Activated naive CD4-positive, alpha-beta T cell treated with anti-CD3 and anti-CD28 coated beads for 36 hours (primary cell): ENCODE data around the gene TMEM259. TPM values are rescaled to one million over a fixed set of nuclear protein-coding genes. Genes with fewer than 3 reads are reported as not detected.
"Not testable (repeated sequence)": the region's sequence is repeated elsewhere in the genome, so short reads cannot be mapped to it uniquely, and the experiment has no call there.

ENCODE experiments used
- CTCF ChIA-PET: fragments of 350-600 bp; sonication (Branson Sonifier 250); formaldehyde crosslinking; loops from one replicate; lab custom pipeline; 2021; ENCODE audit warnings: antibody characterized with exemption; lab: Charles Lee
- DNase-seq: peaks from one replicate; pipeline ENCODE4 v3.0.0-alpha.2; 2020
- H3K27ac Mint-ChIP-seq: one replicate; pipeline ENCODE4 v1.8.0; 2021; ENCODE audit warnings: mild to moderate bottlenecking, mixed read lengths
- H3K27me3 Mint-ChIP-seq: one replicate; pipeline ENCODE4 v1.8.0; 2021; ENCODE audit warnings: low read depth, mixed read lengths
- H3K36me3 Mint-ChIP-seq: one replicate; pipeline ENCODE4 v1.8.0; 2021; ENCODE audit warnings: low read depth, mixed read lengths
- H3K4me1 Mint-ChIP-seq: one replicate; pipeline ENCODE4 v1.8.0; 2021; ENCODE audit warnings: low read depth, mixed read lengths
- H3K4me3 Mint-ChIP-seq: one replicate; pipeline ENCODE4 v1.8.0; 2021; ENCODE audit warnings: mild to moderate bottlenecking, moderate library complexity, mixed read lengths
- H3K9me3 Mint-ChIP-seq: one replicate; pipeline ENCODE4 v1.8.0; 2021; ENCODE audit warnings: mixed read lengths
- intact Hi-C: fragments of 100-400 bp; cut with micrococcal nuclease; formaldehyde crosslinking; loops from one replicate; pipeline ENCODE4 v1.15.1; 2023
- total RNA-seq, 2 experiments: library from RNA; stranded (reverse); gene quantifications; one replicate each; pipeline ENCODE4 v1.2.3, GENCODE V29; 2021

TMEM259 gene
- total RNA-seq, 2 experiments from 2014 or later: 105 to 109 TPM

DNA sequence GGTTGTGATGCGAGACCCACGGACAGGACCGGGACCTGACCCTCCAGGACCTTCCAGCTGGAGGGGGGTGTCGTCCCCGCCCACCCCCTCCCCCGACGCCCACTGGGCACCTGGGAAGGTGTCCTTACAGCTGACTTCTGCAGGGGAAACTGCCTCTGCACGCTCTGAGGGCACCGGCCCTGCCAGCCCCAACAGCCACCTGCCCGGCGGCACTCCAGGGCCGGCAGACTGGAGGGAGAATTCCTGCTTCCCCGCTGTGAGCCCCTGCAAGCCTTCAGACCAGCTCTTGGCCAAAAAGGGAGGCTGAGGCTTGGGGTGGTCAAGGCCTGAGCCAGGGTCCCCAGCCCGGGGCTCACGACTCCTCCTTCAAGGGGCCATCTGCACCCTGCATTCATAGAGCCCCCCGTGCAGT lies 6.7 kb upstream of the TMEM259 start:
- Mint-ChIP-seq H3K4me3 (peak overlapping the region; percentile 89), H3K4me1 (peaks cover 20% of the 10 kb centered on the region), H3K36me3 (peaks cover 13% of the 10 kb centered on the region), H3K27ac (peak overlapping the region; percentile 76), H3K9me3 (no peaks in the 10 kb centered on the region), H3K27me3 (no peaks in the 10 kb centered on the region)
- CTCF ChIA-PET: interaction anchor here (0.6 kb wide), 1 partner anchor 956 kb away, joined by 6 read pairs; no protein-coding TSS in a partner anchor
- intact Hi-C loops: loop anchor here (10.0 kb wide), 1 partner anchor 377 kb away; the partner anchor contains the start of genes DAZAP1 and GAMT
- DNase-seq: no peak

DNA sequence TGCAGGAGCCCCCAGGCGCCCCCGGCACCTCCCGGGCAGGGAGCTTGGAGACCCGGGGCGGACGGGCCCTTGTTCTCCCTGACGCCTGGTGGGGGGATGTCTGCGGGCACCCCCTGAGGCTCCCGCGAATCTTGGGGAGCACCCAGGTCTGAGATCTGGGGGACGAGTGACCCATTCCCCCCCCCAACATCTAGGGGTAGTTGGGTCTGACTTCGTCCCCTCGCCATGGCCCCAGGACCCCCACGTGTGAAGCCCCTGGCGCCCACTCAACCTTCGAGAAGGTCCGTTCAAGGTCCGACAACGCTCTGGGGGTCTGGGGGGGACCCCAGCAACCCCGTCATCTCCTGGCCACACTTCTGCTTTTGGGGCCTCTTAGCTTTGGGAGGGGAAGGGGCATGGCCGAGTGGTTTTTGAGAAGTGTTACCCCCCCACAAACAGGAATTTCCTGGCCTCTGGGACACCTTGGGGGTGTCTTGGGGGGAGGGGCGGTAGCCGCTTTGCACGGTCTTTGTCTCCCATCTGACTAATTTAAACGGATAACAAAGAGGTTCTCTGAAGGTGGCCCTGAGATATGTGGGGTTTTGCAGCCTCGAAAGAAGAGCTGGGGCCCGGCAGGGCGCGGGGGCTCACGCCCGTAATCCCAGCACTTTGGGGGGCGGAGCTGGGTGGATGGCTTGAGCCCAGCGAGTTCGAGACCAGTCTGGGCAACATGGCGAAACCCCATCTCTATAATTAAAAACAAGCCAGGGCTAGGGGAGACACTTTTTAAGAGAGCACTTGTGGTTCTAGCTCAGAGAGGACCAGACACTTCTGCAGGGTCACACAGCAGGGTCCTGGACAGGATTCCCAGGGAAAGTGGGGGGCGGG lies 6.1 kb upstream of the TMEM259 start:
- Mint-ChIP-seq H3K4me1 (peaks cover 20% of the 10 kb centered on the region), H3K9me3 (no peaks in the 10 kb centered on the region), H3K4me3 (peak overlapping the region; percentile 89), H3K27ac (peak overlapping the region; percentile 87), H3K27me3 (no peaks in the 10 kb centered on the region), H3K36me3 (peaks cover 6% of the 10 kb centered on the region)
- DNase-seq: peak; percentile 47
- CTCF ChIA-PET: interaction anchor here (0.7 to 1.4 kb wide), 2 partner anchors 72 to 217 kb away, joined by 3 to 4 read pairs; no protein-coding TSS in a partner anchor
- intact Hi-C loops: loop anchor here (1.0 to 10.0 kb wide), 2 partner anchors 13 to 378 kb away; partner anchors contain the start of genes ABCA7, DAZAP1 and GAMT

DNA sequence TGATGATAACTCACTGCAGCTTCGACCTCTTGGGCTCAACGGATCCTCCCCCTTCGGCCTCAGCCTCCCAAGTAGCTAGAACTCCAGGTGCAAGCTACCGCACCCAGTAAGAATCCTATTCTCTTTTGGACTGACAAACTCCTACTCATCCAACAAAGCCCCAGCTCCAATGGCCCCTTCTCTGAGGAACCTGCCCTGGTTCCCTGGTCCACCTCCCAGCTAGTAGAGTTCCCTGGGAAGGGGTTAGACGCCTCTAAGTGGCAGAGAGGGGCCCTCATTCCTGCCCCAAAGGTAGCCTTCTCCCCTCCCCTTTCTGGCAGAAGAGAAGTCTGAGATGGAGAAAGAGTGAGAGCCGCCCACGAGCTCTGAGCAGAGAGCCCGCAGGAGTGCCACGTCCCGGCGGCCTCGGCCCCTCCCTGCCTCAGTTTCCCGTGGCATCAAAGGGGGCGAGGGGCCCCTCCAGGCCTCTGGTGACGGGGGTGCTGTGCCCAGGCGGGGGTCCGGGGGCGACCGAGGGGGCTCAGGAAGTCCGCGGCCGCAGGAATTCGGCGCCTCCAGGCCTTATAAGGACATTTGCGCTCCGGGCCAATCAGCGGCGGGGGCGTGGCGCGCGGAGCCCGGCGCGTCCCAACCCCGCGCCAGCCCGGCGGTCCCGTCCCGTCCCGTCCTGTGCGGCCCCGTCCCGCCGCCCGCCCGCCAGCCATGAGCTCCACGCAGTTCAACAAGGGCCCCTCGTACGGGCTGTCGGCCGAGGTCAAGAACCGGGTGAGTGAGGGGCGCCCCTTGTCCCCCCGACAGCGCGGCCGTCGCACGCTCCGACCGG lies 5.2 kb upstream of the TMEM259 start, which contains the start of gene CNN2:
Gene CNN2 (plus strand): TSS at position 649 of the 823 bp plus-strand sequence. CDS start 54 bp downstream, at position 703.
- peak within 1 kb of the TSS; percentile 89 for H3K27ac Mint-ChIP-seq
- no peaks in the 10 kb centered on the region for H3K9me3 Mint-ChIP-seq
- H3K4me1 Mint-ChIP-seq: peaks cover 23% of the 10 kb centered on the region
- H3K36me3 Mint-ChIP-seq: peaks cover 6% of the 10 kb centered on the region
- H3K4me3 Mint-ChIP-seq: peak within 1 kb of the TSS; percentile 89
- no peaks in the 10 kb centered on the region for H3K27me3 Mint-ChIP-seq
- DNase-seq: peak; percentile 76
- CTCF ChIA-PET: interaction anchor here (1.4 kb wide), 1 partner anchor 218 kb away, joined by 3 read pairs; no protein-coding TSS in a partner anchor
- intact Hi-C loops: loop anchor here (1.0 to 10.0 kb wide), 2 partner anchors 14 to 379 kb away; partner anchors contain the start of genes ABCA7, DAZAP1 and GAMT

DNA sequence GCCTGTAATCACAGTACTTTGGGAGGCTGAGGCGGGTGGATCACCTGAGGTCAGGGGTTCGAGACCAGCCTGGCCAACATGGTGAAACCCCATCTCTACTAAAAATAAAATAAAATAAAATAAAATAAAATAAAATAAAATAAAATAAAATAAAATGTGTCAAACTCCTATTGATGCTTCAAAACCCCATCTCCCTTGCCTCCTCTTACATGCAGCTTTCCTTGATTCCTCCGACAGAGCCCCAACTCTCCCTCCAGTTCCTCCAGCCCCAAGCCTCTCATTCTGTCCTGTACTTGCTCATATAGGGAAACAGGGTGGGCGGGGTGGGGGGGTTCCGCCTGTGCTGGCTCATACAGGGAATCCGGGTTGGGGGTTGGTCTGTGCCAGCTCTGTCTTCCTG lies 4.2 kb upstream of the TMEM259 start:
- peak overlapping the region; percentile 36 for H3K4me3 Mint-ChIP-seq
- H3K9me3 Mint-ChIP-seq, H3K27me3 Mint-ChIP-seq, DNase-seq, H3K36me3 Mint-ChIP-seq, H3K27ac Mint-ChIP-seq, CTCF ChIA-PET: not testable (repeated sequence)
- peaks cover 15% of the 10 kb centered on the region for H3K4me1 Mint-ChIP-seq
- intact Hi-C loops: loop anchor here (10.0 kb wide), 1 partner anchor 380 kb away; the partner anchor contains the start of genes DAZAP1 and GAMT

DNA sequence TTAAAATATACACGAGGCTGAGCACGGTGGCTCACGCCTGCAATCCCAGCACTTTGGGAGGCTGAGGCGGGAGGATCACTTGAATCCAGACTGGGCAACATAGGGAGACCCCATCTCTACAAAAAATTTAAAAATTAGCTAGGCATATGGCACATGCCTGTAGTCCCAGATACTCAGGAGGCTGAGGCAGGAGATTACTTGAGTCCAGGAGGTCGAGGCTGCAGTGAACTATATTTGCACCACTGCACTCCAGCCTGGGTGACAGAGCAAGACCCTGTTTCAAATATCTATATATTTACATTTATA lies 2.9 kb upstream of the TMEM259 start:
- DNase-seq, H3K27me3 Mint-ChIP-seq, H3K9me3 Mint-ChIP-seq, H3K36me3 Mint-ChIP-seq, CTCF ChIA-PET, H3K4me3 Mint-ChIP-seq, H3K27ac Mint-ChIP-seq: not testable (repeated sequence)
- H3K4me1 Mint-ChIP-seq: peaks cover 18% of the 10 kb centered on the region
- intact Hi-C loops: loop anchor here (5.0 to 10.0 kb wide), 3 partner anchors 168 to 381 kb away; partner anchors contain the start of genes DAZAP1, GAMT and RNF126

DNA sequence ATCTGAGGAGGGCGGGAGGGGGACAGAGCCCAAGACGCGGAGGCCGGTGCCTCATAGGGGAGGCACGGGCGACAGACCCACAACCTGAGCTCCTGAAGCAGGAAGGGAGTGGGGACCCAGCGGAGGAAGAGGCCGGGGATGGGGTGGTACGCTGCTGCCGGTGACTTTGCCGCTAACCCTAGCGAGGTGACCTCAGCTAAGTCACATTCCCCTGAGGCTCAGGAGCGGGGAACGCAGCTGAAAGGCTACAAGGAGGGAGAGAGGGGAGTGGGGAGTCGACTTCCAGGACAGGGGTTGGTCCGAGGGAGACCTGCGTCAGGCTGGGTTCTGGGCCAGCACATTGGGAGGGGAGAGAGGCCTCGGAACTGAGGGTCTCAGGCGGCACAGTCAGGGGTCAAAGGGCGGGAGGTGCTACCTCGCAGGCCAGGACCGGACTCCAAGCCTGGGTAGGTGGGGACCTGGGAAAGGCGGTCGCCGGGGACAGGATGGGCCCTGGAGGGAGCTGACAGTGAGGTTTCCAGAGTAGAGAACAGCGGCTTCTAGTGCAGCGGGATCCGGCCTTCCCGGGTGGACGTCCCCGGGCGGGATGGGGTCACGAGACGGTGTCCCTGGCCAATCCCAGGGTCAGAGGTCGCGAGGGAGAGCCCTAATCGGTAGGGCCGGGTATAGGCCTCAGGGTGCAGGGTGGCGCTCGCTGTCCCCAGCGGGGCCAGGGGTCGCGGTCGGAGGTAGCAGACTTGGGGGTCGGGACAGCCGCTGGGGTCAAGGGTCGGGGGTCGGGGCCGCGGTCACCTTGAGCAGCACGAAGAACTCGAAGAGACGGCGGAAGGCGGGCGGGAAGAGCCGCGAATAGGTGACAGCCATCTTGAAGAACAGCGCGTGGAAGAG lies 699 bp downstream of the TMEM259 start:
- intact Hi-C loops: loop anchor here (2.0 to 10.0 kb wide), 7 partner anchors 49 to 385 kb away; partner anchors contain the start of genes ATP5F1D, DAZAP1, GAMT and GPX4

DNA sequence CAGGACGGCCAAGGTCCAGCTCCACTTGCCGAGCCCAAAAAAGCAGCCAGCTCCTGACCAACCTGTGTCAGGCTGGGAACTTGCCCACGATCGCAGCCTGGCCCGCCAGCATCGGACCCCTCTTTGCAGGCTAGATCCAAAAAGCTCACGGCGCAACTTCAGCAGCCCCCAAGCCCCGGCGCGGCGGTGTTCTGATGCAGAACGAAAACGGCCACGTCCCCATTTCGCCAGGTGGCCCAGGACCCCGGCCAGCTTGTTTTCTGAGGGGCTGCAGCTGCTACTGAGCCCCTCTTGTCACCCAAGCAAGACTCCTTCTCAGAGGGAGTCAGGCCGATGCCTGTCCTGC lies 1.3 kb downstream of the TMEM259 start:
- intact Hi-C loops: no loop called here
- CTCF ChIA-PET: interaction anchor here (0.7 kb wide), 1 partner anchor 38 kb away, joined by 3 read pairs; no protein-coding TSS in a partner anchor
- no peaks in the 10 kb centered on the region for H3K27me3 Mint-ChIP-seq
- H3K4me3 Mint-ChIP-seq: peak overlapping the region; percentile 95
- no peaks in the 10 kb centered on the region for H3K9me3 Mint-ChIP-seq
- peaks cover 3% of the 10 kb centered on the region for H3K36me3 Mint-ChIP-seq
- H3K27ac Mint-ChIP-seq: peak overlapping the region; percentile 83
- DNase-seq: no peak
- H3K4me1 Mint-ChIP-seq: peaks cover 43% of the 10 kb centered on the region

More for the DNA sequence above, 699 bp downstream of the TMEM259 start:
- peak overlapping the region; percentile 95 for H3K4me3 Mint-ChIP-seq
- no peak for DNase-seq
- H3K9me3 Mint-ChIP-seq: no peaks in the 10 kb centered on the region
- peaks cover 45% of the 10 kb centered on the region for H3K4me1 Mint-ChIP-seq
- peaks cover 3% of the 10 kb centered on the region for H3K36me3 Mint-ChIP-seq
- no peaks in the 10 kb centered on the region for H3K27me3 Mint-ChIP-seq
- CTCF ChIA-PET: interaction anchor here (0.7 kb wide), 1 partner anchor 38 kb away, joined by 3 read pairs; no protein-coding TSS in a partner anchor
- peak overlapping the region; percentile 83 for H3K27ac Mint-ChIP-seq

DNA sequence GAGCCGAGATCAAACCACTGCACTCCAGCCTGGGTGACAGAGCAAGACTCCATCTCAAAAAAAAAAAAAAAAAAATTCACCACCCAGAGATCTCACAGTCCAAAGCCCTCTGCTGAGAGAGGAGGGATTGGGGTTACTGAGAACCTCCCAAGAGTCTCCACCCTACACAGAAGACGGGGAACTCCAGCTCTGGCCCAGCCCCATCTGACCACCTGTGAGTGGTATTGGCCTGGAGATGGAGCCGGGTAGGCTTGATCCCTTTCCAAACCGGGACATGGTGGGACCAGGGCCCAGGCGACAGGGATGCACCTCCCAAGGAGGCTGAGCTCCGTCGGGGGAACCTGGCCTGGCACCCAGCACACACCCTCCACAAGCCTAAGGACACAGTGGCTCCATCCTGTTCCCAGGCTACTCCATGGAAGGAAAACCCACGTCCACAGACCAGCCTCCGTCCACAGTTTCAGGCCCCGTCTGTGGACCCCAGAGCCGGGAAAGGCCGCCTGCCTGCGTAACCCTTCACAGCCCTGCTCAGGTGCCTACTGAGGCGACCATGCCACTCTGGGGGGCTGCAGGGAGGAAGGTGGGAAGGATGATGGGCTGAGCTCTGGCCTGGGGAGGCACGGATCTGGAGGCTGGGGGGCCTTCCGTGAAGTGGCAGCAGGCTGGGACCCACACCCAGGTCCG lies 1.8 kb downstream of the TMEM259 start:
- Mint-ChIP-seq H3K27me3 (no peaks in the 10 kb centered on the region), H3K4me3 (peak overlapping the region; percentile 95), H3K4me1 (peaks cover 43% of the 10 kb centered on the region), H3K36me3 (peaks cover 3% of the 10 kb centered on the region), H3K9me3 (no peaks in the 10 kb centered on the region), H3K27ac (peak overlapping the region; percentile 70)
- intact Hi-C loops: no loop called here
- CTCF ChIA-PET: interaction anchor here (0.7 kb wide), 1 partner anchor 39 kb away, joined by 3 read pairs; no protein-coding TSS in a partner anchor
- no peak for DNase-seq

DNA sequence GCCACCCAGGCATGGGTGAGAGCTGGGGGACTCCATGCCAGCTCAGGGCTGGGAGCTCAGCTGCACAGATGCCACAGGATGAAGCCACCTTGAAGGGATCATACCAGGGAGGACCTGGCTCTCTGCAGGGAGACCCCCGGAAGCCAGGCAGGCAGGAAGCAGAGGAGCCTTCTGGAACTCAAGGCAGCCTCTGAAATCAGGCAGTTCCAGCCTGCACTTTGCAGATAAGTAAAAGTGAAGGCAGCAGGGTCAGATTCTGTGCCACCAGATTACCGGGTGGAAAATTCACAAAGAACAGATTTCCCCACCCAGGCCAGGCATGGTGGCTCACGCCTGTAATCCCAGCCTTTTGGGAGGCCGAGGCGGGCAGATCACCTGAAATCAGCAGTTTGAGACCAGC lies 2.5 kb downstream of the TMEM259 start:
- intact Hi-C loops: no loop called here
- no peaks in the 10 kb centered on the region for H3K9me3 Mint-ChIP-seq
- peaks cover 46% of the 10 kb centered on the region for H3K4me1 Mint-ChIP-seq
- H3K4me3 Mint-ChIP-seq: peak overlapping the region; percentile 95
- no peaks in the 10 kb centered on the region for H3K27me3 Mint-ChIP-seq
- peaks cover 3% of the 10 kb centered on the region for H3K36me3 Mint-ChIP-seq
- CTCF ChIA-PET: no interaction called here
- H3K27ac Mint-ChIP-seq: peak overlapping the region; percentile 70
- DNase-seq: no peak

DNA sequence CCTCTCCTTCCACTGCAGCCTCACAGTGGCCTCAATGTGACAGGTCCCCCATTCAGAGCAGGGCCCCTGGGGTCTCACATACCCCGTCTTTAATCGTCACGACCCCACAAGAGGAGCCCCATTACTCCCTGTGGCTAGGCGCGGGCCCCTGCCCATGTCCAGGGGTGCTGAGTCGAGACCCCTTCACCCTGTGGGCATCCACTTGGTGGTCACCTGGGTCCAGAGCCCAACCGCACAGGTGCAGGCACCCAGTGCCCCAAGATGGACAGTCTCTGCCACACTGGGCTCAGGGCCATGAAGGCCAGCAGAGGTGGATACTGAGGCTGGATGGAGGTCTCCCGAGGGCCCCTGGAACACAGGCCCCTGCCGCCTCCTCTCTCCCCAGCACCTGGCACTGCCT lies 3.0 kb downstream of the TMEM259 start:
- no peak for DNase-seq
- Mint-ChIP-seq H3K27me3 (no peaks in the 10 kb centered on the region), H3K4me3 (no peak overlapping the region), H3K36me3 (peaks cover 3% of the 10 kb centered on the region), H3K4me1 (peaks cover 46% of the 10 kb centered on the region), H3K9me3 (no peaks in the 10 kb centered on the region), H3K27ac (no peak overlapping the region)
- CTCF ChIA-PET: no interaction called here
- intact Hi-C loops: no loop called here
